GM21515 (cell line): ENCODE data around the gene MACROD2.

Experiments used
- ATAC-seq: cut with Tn5 transposase; IDR thresholded peaks from one replicate; pipeline ENCODE4 v1.9.1; 2021; ENCODE audit not compliant: unreplicated experiment

MACROD2 gene

DNA sequence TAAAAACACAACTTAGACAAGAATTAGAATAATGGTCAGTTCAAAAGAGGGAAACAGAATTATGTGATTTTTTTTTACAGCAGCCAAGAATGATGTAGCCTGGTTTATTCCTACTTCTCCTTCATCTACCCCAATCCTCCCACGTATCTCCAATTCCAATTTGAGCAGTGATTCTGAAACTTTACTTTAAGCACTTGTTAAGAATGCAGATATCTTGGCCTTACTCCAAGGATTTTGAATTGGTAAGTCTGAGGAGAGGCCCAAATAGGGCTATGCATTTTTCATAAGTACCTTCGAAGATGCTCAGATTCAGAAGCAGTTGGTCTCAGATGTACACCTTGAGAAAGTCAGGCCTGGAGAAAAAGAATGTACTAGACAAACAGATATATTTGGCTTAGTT lies 575.5 kb downstream of the MACROD2 start:
- no peak for ATAC-seq

DNA sequence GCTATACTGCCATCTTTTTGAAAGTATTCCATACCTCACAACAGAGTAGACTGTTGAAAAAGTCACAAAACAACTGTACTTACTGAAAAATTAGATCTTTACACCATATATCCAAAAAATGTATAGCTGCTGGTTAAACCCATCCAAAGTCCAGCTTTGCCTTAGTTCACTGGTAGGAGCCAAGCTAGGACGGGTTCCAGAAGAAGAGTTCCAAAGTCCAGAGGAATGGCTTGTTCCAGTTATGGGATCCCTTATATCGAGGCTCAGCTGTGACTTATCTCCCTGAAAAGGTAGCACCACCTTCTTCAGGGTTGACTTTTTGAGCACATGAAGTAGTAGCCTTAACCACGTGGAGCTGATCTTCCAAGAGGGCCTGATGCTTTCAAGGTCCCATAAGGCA lies 578.4 kb downstream of the MACROD2 start:
- no peak for ATAC-seq

DNA sequence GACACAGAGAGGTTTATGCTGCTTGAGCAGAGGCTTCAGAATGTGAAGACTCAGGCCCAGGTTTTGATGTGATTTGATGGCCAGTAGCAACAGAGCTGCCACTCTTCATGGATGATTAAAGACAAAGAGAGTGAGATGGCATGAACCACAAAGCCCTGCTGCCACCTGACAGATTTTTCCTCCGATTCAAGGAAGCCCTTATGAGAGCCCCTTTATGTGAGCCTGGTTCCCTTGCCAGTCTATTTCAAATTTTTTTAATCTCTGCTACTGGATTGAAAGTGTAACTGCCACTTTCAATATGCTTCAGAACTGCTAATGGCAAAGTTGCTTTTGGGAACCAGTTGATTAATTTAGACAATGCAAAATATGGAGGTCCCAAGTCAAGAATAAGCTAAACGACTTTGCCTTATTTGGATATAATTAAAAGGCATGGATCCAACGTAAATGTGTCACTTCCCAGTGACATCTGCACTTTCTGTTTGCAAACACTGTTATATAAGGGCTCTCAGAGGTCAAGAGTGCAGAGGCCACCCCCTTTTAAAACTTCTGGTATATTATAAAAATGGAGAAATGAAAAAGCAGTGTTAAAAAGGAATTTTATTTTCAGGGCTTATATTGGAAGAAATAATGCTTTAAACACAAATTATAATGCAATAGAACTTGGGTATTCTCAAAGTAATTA lies 581.0 kb downstream of the MACROD2 start:
- ATAC-seq: no peak

DNA sequence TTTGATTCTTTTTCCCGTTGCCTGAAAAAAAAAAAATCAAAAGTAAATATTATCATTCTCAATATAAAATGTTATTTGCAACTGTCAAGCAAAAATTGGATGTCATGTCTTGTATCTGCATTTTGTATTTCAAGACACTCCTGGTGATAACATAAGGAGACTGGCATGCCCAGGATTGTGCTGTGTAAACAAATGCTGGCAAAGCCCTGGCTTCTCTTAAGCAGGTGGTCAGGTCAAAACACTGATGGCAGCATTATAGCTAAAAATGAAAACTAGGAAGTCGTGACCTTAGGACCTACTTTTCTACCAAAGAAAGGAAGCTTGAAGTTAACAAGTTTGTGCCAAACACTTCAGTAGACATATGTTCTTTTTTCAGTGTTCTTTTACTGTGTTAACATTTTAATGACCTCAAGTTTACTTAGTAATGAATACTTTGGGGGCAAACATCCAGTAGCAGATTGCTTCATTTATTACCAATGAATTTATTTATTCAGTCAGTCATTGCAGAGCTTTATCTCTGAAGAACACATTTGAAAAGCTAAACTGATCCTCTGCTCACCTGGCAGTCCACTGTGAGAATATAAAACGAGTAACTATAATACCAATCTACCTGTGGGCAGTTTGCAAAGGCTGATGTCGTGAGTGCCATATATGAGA lies 585.2 kb downstream of the MACROD2 start:
- no peak for ATAC-seq

DNA sequence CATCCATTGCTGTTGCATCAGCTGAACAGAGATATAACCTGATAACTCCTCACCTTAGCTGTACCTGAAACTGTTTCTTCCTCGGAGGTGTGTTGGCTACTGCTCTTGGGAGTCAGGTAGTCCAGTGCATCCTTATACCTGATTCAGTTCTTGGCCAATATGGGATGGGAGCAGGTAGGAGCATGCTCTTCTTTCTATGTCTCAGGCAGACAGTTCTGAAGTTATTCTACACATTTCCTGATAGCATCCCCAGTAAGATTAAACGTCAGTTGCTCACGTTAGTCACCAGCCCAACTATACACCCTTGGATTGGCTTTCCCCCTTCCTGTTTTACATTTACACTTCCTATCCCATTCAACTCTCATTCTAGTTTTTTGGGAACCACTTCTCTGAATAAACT lies 586.4 kb downstream of the MACROD2 start:
- no peak for ATAC-seq

DNA sequence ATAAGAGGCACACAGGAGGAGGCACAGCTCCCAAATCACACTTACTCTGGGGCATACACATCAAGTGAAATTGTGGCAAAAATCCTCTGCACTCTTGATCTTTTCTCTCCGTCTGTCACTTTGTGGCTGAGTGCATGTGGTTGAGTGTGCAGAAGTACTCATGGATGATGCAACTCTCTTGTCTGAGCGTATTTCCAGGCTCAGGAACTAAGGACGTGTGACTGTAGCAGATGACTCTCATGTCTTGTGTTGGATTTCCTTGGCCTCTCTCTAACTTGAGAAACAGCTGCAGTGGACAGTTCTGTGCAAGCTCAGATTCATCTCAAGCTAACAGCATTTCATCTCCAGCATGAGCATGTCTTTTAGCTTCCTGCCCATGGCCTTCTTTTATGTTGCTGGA lies 587.5 kb downstream of the MACROD2 start:
- no peak for ATAC-seq

DNA sequence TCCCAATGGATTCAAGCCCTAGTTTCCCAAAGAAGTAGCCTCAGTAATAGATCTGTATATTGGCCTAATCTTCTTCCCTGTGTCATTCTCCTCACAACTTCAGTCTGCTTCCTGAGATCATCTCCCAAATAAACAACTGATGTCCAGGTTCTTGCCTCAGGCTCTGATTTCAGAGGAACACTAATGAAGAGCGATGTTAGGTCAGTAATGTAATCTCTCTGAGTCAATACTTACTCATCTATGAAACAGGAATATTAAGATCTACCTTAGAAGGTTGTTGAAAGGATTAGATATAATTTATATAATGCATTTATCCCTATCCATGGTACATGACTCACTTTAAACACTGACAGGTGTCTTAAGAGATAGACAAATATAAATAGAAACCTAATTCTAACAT lies 588.1 kb downstream of the MACROD2 start:
- no peak for ATAC-seq

DNA sequence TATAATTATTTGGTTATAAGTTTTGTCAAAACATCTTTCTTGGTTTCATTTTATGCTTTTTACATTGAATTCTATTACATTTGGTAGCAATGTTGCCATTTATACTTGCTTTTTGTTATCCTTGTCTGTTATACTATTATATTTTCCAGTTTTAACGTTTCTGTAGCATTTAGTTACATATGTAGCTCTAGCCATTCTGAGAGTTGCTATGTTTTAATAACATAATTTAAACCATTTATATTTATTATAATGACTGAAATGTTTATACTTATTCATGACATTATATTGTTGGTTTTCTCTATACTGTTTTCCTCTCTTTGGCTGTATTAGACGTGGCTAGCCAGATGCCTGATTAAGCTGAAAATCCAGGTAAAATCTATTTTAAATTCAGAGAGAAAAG lies 594.1 kb downstream of the MACROD2 start:
- no peak for ATAC-seq

DNA sequence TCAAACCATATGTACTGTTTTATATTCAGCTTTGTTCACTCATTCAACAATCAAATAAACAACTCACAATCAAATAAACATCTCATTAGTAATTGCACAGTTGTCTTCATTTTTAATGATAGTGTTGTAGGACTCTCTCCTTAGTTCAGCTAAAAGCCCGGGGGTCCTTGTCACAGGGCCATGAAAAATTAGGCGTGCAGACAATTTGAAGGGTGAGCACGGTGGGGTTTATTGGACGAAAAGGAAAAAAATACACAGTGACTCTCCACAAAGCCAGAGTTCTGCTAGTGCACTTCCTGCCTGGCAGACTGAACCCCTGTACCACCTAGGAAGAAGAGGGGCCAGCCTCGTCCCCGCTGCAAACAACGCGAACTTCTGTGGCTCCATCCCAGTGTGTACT lies 599.7 kb downstream of the MACROD2 start:
- ATAC-seq: no peak

DNA sequence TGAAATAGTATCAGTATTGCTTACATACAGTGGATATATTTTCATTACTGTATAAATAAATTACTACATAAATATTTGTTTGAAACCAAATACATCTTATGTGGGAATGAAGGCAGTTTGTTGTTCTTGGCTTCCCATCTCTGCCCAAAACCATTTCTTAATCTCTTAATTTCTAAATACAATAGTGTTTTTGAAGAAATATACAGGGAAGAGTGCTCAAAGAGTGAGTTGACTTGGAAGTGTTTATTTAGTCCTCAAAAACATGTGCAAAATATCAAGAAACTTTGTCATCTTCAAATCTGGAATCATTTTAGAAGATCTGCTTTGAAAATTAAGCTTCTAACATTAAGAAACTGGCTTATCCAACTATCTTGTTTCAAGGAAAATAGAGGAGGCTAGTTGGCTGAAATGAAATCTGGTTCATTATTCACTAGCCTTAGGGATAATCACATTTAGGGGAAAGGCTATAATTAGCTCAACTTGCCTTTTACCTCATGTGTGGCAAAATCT lies 601.9 kb downstream of the MACROD2 start:
- ATAC-seq: no peak

DNA sequence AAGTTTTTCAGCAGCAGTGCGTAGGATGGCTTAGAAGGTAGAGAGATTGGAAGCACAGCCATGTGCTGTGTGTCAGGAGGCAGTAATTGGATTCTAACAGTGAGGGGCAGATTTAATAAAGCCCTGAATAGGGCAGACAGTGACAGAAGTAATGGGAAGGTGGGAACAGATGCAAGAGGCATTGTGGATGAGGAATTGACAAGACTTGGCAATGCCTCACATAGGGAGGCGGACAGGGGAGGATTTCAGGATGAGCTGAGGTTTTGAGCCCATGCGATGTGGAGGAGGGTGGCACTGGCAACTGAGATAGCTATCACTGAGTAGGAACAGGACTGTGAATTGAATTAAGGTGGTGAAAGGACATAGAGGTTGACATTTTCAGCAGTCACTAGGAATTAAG lies 604.3 kb downstream of the MACROD2 start:
- no peak for ATAC-seq

DNA sequence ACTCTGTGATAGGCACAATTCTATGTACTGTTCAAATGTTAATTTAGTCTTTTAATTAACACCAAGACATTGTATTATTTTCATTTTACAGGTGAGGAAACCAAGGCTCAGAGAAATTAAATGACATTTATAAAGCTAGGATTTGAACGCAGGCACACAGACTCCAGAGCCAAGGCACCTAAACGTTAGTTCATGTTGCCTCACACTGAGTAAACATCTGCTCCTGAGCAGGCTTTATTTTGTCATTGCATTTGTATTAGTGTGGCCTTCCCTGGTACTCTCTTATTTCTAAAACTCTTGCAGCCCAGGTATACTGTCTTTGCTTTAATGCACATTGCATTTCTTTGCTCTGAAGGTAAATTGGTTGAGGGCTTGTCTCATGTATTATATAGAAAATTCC lies 605.2 kb downstream of the MACROD2 start:
- no peak for ATAC-seq

DNA sequence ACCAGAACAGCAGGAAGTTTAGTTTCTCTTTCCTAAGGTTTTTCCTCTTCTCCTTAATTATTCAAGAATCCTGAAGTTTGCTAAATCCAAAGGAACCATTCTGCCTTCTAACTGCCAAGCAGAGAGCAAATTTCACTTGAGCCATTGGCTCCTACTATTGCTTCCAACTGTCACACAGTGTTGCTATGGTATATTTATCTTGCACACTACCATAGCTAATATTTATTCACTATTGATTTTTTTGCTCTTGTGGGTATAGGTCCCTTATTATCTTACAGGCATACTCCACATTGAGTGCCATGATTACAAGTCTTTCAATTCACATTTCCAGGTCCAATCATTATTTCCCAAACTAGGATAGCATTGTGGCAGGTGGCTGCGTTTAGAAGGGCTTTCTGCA lies 608.8 kb downstream of the MACROD2 start:
- ATAC-seq: no peak

DNA sequence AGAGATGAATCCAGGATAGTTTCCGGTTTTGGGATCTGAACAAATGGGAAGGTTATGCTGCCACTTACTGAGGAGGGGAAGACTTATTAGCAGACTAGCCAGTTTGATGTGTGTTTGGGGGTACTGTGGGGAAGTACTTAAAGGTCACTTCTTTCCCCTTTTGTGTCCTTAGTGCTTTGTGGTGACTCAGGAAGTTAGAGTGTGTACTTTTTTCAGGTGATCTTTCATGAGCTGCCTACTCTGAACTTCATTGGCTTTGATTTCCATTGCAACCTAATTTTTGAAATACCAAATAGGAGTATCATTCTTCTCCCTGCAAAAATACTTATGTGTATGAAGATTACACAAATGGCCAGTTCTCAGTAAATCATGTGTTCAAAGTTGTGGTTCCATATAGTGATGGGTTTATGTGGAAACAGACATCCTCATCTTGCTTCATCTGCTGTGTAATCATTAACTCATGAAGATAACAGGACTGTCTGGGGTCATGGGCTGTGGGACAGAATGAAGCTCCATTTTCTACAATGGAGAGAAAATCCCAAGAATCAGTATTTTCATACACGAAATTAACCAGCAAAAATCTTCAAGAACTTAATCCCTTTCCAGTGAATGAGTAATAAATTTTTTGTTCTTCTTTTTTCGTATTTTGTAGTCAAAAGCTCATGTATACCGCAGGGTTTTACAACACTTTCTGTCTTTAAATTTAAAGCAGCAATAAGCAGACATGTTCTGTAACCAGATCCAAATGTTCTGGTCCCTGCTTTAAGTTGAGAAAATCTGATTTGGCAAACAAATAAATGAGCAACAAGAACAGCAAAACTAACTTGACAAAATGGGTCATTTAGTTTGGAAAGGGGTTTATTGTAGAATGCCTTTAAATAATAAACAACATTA lies 614.3 kb downstream of the MACROD2 start:
- ATAC-seq: no peak

DNA sequence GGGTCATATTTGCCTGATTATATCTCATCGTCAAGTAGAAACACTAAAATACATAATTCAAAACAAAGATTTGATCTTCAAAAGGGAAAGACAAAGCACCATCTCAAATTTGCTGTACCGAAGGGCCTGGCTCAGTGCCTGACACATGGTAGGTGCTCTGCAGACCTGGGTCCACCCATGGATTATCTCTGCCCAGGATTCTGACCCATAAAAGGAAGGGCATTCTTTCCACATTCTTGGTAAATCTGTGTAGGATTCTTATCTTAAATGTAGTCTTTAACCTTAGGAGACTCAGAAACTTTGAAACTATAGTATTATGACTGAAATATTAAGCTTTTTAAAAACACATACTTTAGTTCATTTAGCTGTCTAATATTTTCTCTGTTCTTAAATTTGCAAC lies 616.2 kb downstream of the MACROD2 start:
- ATAC-seq: no peak

DNA sequence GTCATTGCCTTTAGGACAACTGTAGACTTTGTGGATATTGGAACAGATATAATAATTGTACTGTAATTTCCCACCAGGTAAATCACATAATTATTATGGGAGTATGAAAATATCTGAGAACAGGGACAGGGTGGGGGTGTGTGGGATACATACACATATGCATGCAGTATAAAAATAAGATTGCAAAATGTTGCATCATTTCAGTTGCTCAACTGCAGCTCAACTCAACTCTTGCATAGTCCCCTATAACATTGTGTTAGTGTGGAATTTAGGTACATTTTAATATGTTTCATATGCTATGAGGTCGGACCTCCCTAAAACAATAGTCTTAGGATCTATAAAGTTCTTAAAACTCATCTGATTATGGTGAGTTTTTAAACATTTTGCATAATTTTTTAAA lies 617.1 kb downstream of the MACROD2 start:
- no peak for ATAC-seq

DNA sequence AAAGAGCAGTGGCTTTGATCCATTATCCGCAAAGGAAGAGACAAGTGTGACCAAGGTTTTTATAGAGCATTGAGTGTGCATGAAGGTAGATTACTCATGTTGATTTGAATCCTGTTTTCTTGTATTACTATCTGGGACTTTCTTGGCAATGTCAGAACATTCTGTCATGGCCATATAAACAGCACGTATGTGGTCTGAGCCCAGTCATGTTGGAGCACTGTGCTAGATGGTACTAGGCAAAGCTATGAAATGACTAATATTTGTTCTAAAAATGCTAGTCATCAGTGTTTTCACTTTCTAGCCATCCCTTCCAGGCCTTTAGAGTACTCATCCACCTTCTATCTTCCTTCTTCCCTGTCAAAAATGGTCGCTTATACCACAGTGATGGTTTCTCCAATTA lies 620.7 kb downstream of the MACROD2 start:
- no peak for ATAC-seq

DNA sequence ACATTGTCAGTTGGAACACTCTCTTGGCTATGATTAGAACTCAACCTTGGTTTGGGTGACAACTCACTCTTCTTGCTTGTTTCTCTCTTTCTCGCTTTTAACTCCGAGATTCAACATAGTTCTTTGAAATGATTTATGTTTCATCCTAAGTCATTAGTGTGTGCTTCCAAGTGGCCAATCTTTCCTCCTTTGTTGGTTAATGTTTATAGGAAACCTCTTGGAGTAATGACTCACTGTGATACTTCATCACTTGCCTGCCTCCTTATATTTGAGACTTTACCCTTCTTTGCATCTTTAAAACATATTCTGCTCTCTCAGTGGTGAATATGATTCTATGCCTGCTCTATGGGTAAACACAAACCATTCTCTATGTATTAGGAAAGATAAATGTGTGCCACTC lies 621.8 kb downstream of the MACROD2 start:
- no peak for ATAC-seq

DNA sequence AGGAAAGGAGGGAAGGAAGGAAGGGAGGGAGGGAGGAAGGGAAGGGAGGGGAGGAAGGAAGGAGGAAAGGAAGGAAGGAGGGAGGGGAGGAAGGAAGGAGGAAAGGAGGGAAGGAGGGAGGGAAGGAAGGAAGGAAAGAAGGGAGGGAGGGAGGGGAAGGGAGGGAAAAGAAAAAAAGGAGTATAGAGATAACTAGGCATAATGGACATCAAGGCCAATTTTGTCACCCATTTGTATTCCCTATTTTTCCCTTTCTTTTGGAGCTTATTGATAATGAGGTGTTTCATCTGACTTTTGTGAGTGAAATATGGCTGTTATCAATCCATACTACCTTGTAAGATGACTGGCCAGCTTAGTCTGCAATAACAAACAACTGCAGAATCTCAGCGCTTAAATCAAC lies 624.1 kb downstream of the MACROD2 start:
- no peak for ATAC-seq

DNA sequence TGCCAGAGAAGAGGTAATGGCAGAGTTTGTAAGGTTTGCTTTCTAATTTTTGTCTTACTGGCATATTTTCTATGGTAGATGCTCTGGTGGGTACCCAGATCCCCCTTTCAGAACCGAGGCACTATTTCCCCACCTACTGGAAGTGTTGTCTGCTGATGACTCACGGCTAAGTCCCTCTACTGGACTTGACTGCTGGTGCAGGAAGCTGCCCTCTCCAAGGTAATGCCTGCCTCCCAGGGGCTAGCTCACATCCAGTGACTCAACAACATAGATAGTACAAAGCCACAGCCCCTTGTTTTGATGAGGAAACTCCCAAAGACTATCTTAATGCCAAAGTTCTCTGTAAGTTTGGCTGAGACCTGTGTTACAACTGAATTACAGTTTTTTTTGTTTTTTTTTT lies 627.5 kb downstream of the MACROD2 start:
- ATAC-seq: no peak

DNA sequence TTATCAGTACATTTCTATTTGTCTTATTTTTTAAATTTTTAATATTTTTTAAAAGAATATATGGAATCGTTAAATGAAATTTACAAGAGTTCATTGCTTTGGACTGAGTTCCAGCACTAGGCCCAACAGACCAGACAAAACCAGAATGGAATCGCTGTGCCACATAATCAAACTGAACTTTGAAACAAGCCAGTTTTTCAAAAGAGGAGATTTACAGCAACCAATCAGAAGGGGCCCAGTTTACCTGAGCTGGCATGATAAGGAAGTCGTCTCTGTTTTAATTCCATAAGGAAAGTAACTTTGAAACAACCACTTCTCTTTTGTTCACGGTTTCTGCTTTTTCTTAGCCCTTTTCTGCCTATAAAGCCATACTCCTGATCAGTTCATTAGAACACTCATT lies 635.7 kb downstream of the MACROD2 start:
- no peak for ATAC-seq

DNA sequence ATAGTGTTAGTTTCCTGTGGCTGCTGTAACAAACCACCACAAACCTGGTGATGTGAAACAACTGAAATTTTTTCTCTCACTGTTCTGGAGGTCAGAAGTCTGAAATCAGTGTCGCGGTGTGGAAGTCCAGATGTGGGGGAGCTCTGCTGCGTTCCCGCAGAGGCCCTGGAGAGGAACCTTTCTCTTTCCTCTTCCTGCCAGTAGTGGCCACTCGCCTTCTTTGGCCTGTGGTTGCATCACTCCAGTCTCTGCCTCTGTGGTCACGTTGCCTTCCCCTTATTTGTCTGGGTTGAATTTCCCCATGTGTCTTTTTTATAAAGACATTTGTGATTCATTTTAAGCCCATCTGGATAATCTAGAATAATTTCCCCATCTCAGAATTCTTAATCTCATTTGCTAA lies 637.6 kb downstream of the MACROD2 start:
- no peak for ATAC-seq
